Neural progenitor cell (in vitro differentiated cells): ENCODE results near the gene ARFGAP3. TPM values are rescaled to one million over a fixed set of nuclear protein-coding genes. Genes with fewer than 3 reads are reported as not detected.

Experiments used
- DNase-seq: peaks from one replicate; pipeline ENCODE4 v3.0.0-alpha.2; 2016; ENCODE audit warnings: low spot score
- H2AFZ ChIP-seq: fragments of 200-600 bp; sonication (generic); replicated peaks from 2 replicates; pipeline ENCODE4 v1.6.1; 2016; ENCODE audit warnings: antibody characterized with exemption
- H3F3A ChIP-seq: fragments of 200-600 bp; sonication (generic); 2 replicates; pipeline ENCODE4 v1.6.1; 2016; ENCODE audit warnings: antibody characterized with exemption, low read depth
- H3K27ac ChIP-seq: fragments of 200-600 bp; sonication (generic); 2 replicates; pipeline ENCODE4 v1.5.1; 2016; ENCODE audit warnings: mild to moderate bottlenecking
- H3K27me3 ChIP-seq: fragments of 200-600 bp; sonication (generic); 2 replicates; pipeline ENCODE4 v1.6.1; 2016; ENCODE audit warnings: mild to moderate bottlenecking, moderate library complexity
- H3K36me3 ChIP-seq: fragments of 200-600 bp; sonication (generic); 2 replicates; pipeline ENCODE4 v1.5.1; 2016
- H3K4me1 ChIP-seq: fragments of 200-600 bp; sonication (generic); 2 replicates; pipeline ENCODE4 v1.6.1; 2016; ENCODE audit warnings: mixed run types
- H3K4me2 ChIP-seq: fragments of 200-600 bp; sonication (generic); 2 replicates; pipeline ENCODE4 v1.6.1; 2016
- H3K4me3 ChIP-seq: fragments of 200-600 bp; sonication (generic); 2 replicates; pipeline ENCODE4 v1.5.1; 2016
- H3K79me2 ChIP-seq: fragments of 200-600 bp; sonication (generic); 2 replicates; pipeline ENCODE4 v1.6.1; 2016; ENCODE audit warnings: low read depth
- H3K9ac ChIP-seq: fragments of 200-600 bp; sonication (generic); 2 replicates; pipeline ENCODE4 v1.6.1; 2016
- H3K9me3 ChIP-seq: fragments of 200-600 bp; sonication (generic); 2 replicates; pipeline ENCODE4 v1.5.1; 2016; ENCODE audit warnings: low read depth
- H4K20me1 ChIP-seq: fragments of 200-600 bp; sonication (generic); 2 replicates; pipeline ENCODE4 v1.6.1; 2016; ENCODE audit warnings: low read depth
- H3K27ac Mint-ChIP-seq: 3 replicates; pipeline ENCODE4 v1.8.0; 2021; ENCODE audit warnings: mixed read lengths
- H3K27me3 Mint-ChIP-seq: 2 replicates; pipeline ENCODE4 v1.8.0; 2022; ENCODE audit warnings: low read depth, mild to moderate bottlenecking, inconsistent platforms, moderate library complexity, mixed read lengths; ENCODE audit not compliant: insufficient read depth
- H3K36me3 Mint-ChIP-seq: 3 replicates; pipeline ENCODE4 v1.8.0; 2021; ENCODE audit warnings: mixed read lengths
- H3K4me1 Mint-ChIP-seq: 3 replicates; pipeline ENCODE4 v1.8.0; 2021; ENCODE audit warnings: mixed read lengths
- H3K4me3 Mint-ChIP-seq: 3 replicates; pipeline ENCODE4 v1.8.0; 2021; ENCODE audit warnings: mild to moderate bottlenecking, moderate library complexity, mixed read lengths
- H3K9me3 Mint-ChIP-seq: 3 replicates; pipeline ENCODE4 v1.8.0; 2020; ENCODE audit warnings: mixed read lengths
- EZH2 ChIP-seq: fragments of 200-600 bp; sonication (generic); IDR thresholded peaks from 2 replicates; pipeline ENCODE4 v1.6.1; 2017; ENCODE audit warnings: antibody characterized with exemption, mild to moderate bottlenecking, moderate library complexity
- EZH2phosphoT487 ChIP-seq: fragments of 200-600 bp; sonication (generic); IDR thresholded peaks from 2 replicates; pipeline ENCODE4 v1.6.1; 2017; ENCODE audit warnings: antibody characterized with exemption
- total RNA-seq: library from RNA; depleted of rRNA; stranded (reverse); fragments of >200 nt; gene quantifications from 2 replicates; pipeline ENCODE4 v1.2.3, GENCODE V29; 2015; ENCODE audit warnings: low replicate concordance
- TF ChIP-seq, protein P1 (sequence below): fragments of 200-600 bp; sonication (generic); IDR thresholded peaks from 2 replicates; pipeline ENCODE4 v1.5.1; 2017; ENCODE audit warnings: antibody characterized with exemption, mild to moderate bottlenecking

Gene ARFGAP3
- total RNA-seq, 1 donor from 2014 or later = 53.9 TPM

DNA sequence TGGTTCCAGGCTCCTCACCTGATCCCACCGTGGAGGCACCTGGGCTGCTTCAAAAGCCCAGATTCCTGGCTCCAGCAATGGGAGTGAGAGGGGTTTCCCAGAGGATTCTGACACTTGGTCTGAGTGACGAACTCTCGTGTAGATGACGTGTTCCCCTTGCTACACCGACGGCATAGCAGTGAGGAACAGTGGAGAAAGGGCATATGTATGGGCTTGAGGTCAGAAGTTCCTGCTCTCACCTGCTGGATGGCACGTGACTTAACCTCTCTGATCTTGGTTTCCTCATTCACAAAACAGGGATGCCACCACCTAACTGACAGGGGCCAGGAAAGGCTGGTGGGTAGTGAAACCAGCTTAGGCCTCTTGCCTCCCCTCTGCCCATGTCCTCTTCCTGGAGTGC, 30.0 kb upstream of the ARFGAP3 start:
- no peak for DNase-seq
- Mint-ChIP-seq H3K4me3 (no peak overlapping the region), H3K27me3 (peaks cover 2% of the 10 kb centered on the region), H3K4me1 (no peaks in the 10 kb centered on the region), H3K27ac (no peak overlapping the region), H3K9me3 (no peaks in the 10 kb centered on the region), H3K36me3 (peaks cover 10% of the 10 kb centered on the region)
- H3K36me3 ChIP-seq = no peaks in the 10 kb centered on the region
- H3K9ac ChIP-seq = no peak overlapping the region
- no peaks in the 10 kb centered on the region for H3K79me2 ChIP-seq
- no peaks in the 10 kb centered on the region for H3K4me1 ChIP-seq
- no peak overlapping the region for H3K27ac ChIP-seq
- H3K27me3 ChIP-seq = no peaks in the 10 kb centered on the region
- no peak overlapping the region for H3K4me2 ChIP-seq
- peaks cover 8% of the 10 kb centered on the region for H4K20me1 ChIP-seq
- H3K4me3 ChIP-seq = no peak overlapping the region
- TF ChIP-seq, protein P1, sequence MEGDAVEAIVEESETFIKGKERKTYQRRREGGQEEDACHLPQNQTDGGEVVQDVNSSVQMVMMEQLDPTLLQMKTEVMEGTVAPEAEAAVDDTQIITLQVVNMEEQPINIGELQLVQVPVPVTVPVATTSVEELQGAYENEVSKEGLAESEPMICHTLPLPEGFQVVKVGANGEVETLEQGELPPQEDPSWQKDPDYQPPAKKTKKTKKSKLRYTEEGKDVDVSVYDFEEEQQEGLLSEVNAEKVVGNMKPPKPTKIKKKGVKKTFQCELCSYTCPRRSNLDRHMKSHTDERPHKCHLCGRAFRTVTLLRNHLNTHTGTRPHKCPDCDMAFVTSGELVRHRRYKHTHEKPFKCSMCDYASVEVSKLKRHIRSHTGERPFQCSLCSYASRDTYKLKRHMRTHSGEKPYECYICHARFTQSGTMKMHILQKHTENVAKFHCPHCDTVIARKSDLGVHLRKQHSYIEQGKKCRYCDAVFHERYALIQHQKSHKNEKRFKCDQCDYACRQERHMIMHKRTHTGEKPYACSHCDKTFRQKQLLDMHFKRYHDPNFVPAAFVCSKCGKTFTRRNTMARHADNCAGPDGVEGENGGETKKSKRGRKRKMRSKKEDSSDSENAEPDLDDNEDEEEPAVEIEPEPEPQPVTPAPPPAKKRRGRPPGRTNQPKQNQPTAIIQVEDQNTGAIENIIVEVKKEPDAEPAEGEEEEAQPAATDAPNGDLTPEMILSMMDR = no peak
- TF ChIP-seq EZH2 (no peak), EZH2phosphoT487 (no peak)
- H3F3A ChIP-seq = no peaks in the 10 kb centered on the region
- no peak overlapping the region for H2AFZ ChIP-seq
- no peaks in the 10 kb centered on the region for H3K9me3 ChIP-seq

DNA sequence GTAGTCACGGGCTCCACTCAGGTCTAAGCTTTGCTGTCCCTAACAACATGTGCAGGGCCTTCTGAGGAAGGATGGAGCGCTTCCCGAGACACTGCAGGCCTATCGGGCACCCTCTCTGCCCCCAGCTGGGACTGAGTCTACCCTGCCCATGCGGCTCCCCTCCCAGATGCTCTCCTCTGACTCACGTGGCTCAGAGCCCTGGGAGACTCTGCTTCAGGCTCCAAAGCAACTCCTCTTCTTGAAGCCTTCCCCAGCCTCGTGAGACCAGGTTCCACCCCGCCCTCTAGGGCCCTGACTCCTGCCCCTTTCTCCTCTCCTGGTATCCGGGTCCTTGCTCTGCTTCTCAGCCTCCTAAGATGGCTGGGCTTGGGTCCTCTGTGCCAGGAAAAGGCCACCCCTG, 28.4 kb upstream of the ARFGAP3 start:
- no peaks in the 10 kb centered on the region for H3K4me1 Mint-ChIP-seq
- no peak overlapping the region for H3K27ac ChIP-seq
- no peaks in the 10 kb centered on the region for H3K27me3 ChIP-seq
- TF ChIP-seq, protein P1 = no peak
- no peak for TF ChIP-seq EZH2phosphoT487
- TF ChIP-seq EZH2 = no peak
- no peaks in the 10 kb centered on the region for H3K36me3 ChIP-seq
- no peaks in the 10 kb centered on the region for H3K9me3 ChIP-seq
- no peaks in the 10 kb centered on the region for H3K4me1 ChIP-seq
- no peaks in the 10 kb centered on the region for H3K9me3 Mint-ChIP-seq
- H3K4me3 ChIP-seq = no peak overlapping the region
- H4K20me1 ChIP-seq = peaks cover 5% of the 10 kb centered on the region
- H3K36me3 Mint-ChIP-seq = peaks cover 10% of the 10 kb centered on the region
- no peak overlapping the region for H2AFZ ChIP-seq
- H3F3A ChIP-seq = no peaks in the 10 kb centered on the region
- H3K27ac Mint-ChIP-seq = no peak overlapping the region
- no peaks in the 10 kb centered on the region for H3K79me2 ChIP-seq
- no peak overlapping the region for H3K9ac ChIP-seq
- H3K27me3 Mint-ChIP-seq = no peaks in the 10 kb centered on the region
- H3K4me2 ChIP-seq = no peak overlapping the region
- H3K4me3 Mint-ChIP-seq = no peak overlapping the region
- no peak for DNase-seq

DNA sequence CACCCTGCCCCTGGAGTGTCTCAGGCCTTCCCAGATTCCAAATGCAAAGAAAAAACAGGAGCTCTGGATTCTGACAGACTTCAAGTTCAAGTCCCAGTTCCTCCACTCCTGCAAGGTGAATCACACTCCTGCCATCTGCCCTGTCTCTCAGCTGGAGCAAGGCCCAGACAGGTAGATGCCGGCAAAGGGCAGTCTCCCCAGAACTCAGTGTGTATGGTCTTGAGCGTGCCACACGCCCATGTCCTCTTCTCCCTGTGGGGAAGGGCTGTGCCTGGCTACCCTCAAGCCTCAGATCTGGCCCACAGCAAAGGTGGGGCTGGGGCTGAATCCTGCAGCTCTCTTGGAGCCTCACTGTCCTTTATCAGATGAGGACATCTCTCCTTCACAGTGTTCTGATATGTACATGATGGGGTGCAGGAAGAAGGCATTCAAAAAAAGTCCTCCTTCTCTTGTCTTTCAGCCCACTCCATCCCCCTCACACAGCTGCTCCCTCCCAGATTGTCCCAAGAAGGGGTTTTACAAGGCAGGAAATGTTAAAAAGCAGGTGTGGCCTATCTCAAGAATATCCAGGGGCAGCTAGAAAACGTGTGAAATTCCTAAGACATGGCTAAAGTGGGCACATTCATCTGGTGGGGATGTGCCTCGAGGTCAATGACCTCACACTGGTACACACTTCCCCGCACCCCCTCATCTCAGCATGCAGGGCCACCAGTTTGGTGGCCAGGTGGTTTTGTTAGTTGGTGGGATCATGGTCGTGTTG, 27.7 kb upstream of the ARFGAP3 start:
- no peak for DNase-seq

More for the DNA sequence above, 27.7 kb upstream of the ARFGAP3 start:
- no peaks in the 10 kb centered on the region for H3K27me3 ChIP-seq
- H3K36me3 ChIP-seq = no peaks in the 10 kb centered on the region
- TF ChIP-seq, protein P1 = no peak
- TF ChIP-seq EZH2phosphoT487 (no peak), EZH2 (no peak)
- H2AFZ ChIP-seq = no peak overlapping the region
- Mint-ChIP-seq H3K4me3 (no peak overlapping the region), H3K36me3 (peaks cover 13% of the 10 kb centered on the region), H3K27me3 (no peaks in the 10 kb centered on the region), H3K4me1 (peaks cover 3% of the 10 kb centered on the region), H3K27ac (no peak overlapping the region), H3K9me3 (no peaks in the 10 kb centered on the region)
- no peak overlapping the region for H3K9ac ChIP-seq
- no peaks in the 10 kb centered on the region for H3F3A ChIP-seq
- no peak overlapping the region for H3K4me3 ChIP-seq
- no peak overlapping the region for H3K27ac ChIP-seq
- H3K79me2 ChIP-seq = no peaks in the 10 kb centered on the region
- no peaks in the 10 kb centered on the region for H3K9me3 ChIP-seq
- H3K4me2 ChIP-seq = no peak overlapping the region
- no peaks in the 10 kb centered on the region for H3K4me1 ChIP-seq
- H4K20me1 ChIP-seq = peaks cover 8% of the 10 kb centered on the region
